GM23338 (cell line): Measurements from ENCODE around the gene ANKS1B. TPM values are rescaled to one million over a fixed set of nuclear protein-coding genes. Genes with fewer than 3 reads are reported as not detected.
"Not testable (repeated sequence)": the region's sequence is repeated elsewhere in the genome, so short reads cannot be mapped to it uniquely, and the experiment has no call there.

ENCODE experiments used
- ATAC-seq: fragments of 200-7000 bp; cut with Tn5 transposase; 3 replicates; pipeline ENCODE4 v1.9.1; 2020
- DNase-seq: peaks from one replicate; pipeline ENCODE4 v3.0.0-alpha.2; 2015; ENCODE audit warnings: low spot score
- H2AFZ ChIP-seq: fragments of 200-600 bp; sonication (generic); 2 replicates; pipeline ENCODE4 v1.8.0; 2016; ENCODE audit warnings: antibody characterized with exemption, mild to moderate bottlenecking, moderate library complexity
- H3F3A ChIP-seq: fragments of 200-600 bp; sonication (generic); replicated peaks from 2 replicates; pipeline ENCODE4 v1.8.0; 2017; ENCODE audit warnings: antibody characterized with exemption, mixed run types, low read depth
- H3K27ac ChIP-seq: fragments of 200-600 bp; sonication (generic); 2 replicates; pipeline ENCODE4 v1.6.1; 2016; ENCODE audit warnings: low read depth
- H3K27me3 ChIP-seq: fragments of 200-600 bp; sonication (generic); 2 replicates; pipeline ENCODE4 v1.8.0; 2016; ENCODE audit warnings: mild to moderate bottlenecking, mixed run types, moderate library complexity; ENCODE audit not compliant: insufficient read depth
- H3K36me3 ChIP-seq: fragments of 200-600 bp; sonication (generic); 2 replicates; pipeline ENCODE4 v1.8.0; 2016; ENCODE audit warnings: mild to moderate bottlenecking; ENCODE audit not compliant: insufficient read depth
- H3K4me1 ChIP-seq: fragments of 200-600 bp; sonication (generic); 2 replicates; pipeline ENCODE4 v1.8.0; 2016; ENCODE audit warnings: mild to moderate bottlenecking, moderate library complexity; ENCODE audit not compliant: insufficient read depth
- H3K4me2 ChIP-seq: fragments of 200-600 bp; sonication (generic); 2 replicates; pipeline ENCODE4 v1.7.1; 2017; ENCODE audit warnings: mixed run types
- H3K4me3 ChIP-seq: fragments of 200-600 bp; sonication (generic); 2 replicates; pipeline ENCODE4 v1.6.1; 2016; ENCODE audit warnings: mixed run types
- H3K79me2 ChIP-seq: fragments of 200-600 bp; sonication (generic); replicated peaks from 2 replicates; pipeline ENCODE4 v1.8.0; 2017; ENCODE audit warnings: mild to moderate bottlenecking; ENCODE audit not compliant: insufficient read depth
- H3K9me2 ChIP-seq: fragments of 200-600 bp; sonication (generic); 2 replicates; pipeline ENCODE4 v1.8.0; 2017; ENCODE audit not compliant: insufficient read depth
- H4K20me1 ChIP-seq: fragments of 200-600 bp; sonication (generic); replicated peaks from 2 replicates; pipeline ENCODE4 v1.8.0; 2017; ENCODE audit warnings: mild to moderate bottlenecking; ENCODE audit not compliant: insufficient read depth
- H3K27ac Mint-ChIP-seq: 2 replicates; pipeline ENCODE4 v1.8.0; 2020; ENCODE audit warnings: inconsistent platforms, mild to moderate bottlenecking, moderate library complexity, mixed read lengths
- H3K27me3 Mint-ChIP-seq: 3 replicates; pipeline ENCODE4 v1.8.0; 2022; ENCODE audit warnings: low read depth, mild to moderate bottlenecking, moderate library complexity, mixed read lengths, inconsistent platforms; ENCODE audit not compliant: insufficient read depth, poor library complexity
- H3K36me3 Mint-ChIP-seq: 3 replicates; pipeline ENCODE4 v1.8.0; 2021; ENCODE audit warnings: low read depth, mild to moderate bottlenecking, inconsistent platforms, moderate library complexity, mixed read lengths
- H3K4me1 Mint-ChIP-seq: 3 replicates; pipeline ENCODE4 v1.8.0; 2020; ENCODE audit warnings: mild to moderate bottlenecking, inconsistent platforms, mixed read lengths
- H3K4me3 Mint-ChIP-seq: 3 replicates; pipeline ENCODE4 v1.8.0; 2021; ENCODE audit warnings: moderate library complexity, mild to moderate bottlenecking, inconsistent platforms, mixed read lengths
- H3K9me3 Mint-ChIP-seq: 3 replicates; pipeline ENCODE4 v1.8.0; 2020; ENCODE audit warnings: moderate library complexity, mild to moderate bottlenecking, inconsistent platforms, mixed read lengths
- CTCF ChIP-seq, 2 experiments: fragments of 200-600 bp in 1 of 2; sonication (generic) in 1 of 2; conservative IDR thresholded peaks; 2 replicates each; pipeline versions ENCODE4 v1.5.1 to v1.6.1; 2016 to 2017; ENCODE audit warnings: antibody characterized with exemption in 2 of 2, low read depth in 2 of 2, mild to moderate bottlenecking in 2 of 2, moderate library complexity in 1 of 2
- ETS1 ChIP-seq: IDR thresholded peaks from 2 replicates; pipeline ENCODE4 v1.6.1; 2016; ENCODE audit warnings: antibody characterized with exemption
- EZH2phosphoT487 ChIP-seq: fragments of 200-600 bp; sonication (generic); IDR thresholded peaks from one replicate; pipeline ENCODE4 v1.8.1; 2018; ENCODE audit warnings: antibody characterized with exemption; ENCODE audit not compliant: unreplicated experiment
- JUNB ChIP-seq: IDR thresholded peaks from one replicate; pipeline ENCODE4 v1.6.1; 2016; ENCODE audit warnings: antibody characterized with exemption; ENCODE audit not compliant: unreplicated experiment
- POLR2AphosphoS5 ChIP-seq: IDR thresholded peaks from 2 replicates; pipeline ENCODE4 v1.6.1; 2016; ENCODE audit warnings: antibody characterized with exemption, low read depth
- ZNF114 ChIP-seq: fragments of 250-450 bp; sonication (Bioruptor Pico); IDR thresholded peaks from 2 replicates; pipeline ENCODE4 v1.5.0; 2020; ENCODE audit warnings: mild to moderate bottlenecking, moderate library complexity
- ZNF462 ChIP-seq: fragments of 250-450 bp; sonication (Bioruptor Pico); IDR thresholded peaks from 2 replicates; pipeline ENCODE4 v1.5.0; 2020; ENCODE audit warnings: mild to moderate bottlenecking, moderate library complexity
- polyA plus RNA-seq: library from polyadenylated mRNA; unstranded; fragments of >200 nt; fragmentation: Nextera tagmentation; extraction: Ambion mirVana; gene quantifications from 2 replicates; pipeline ENCODE4 v1.2.1, GENCODE V29; 2016
- total RNA-seq: library from RNA; depleted of rRNA; stranded (reverse); fragments of >200 nt; shearing (Covaris generic); gene quantifications from 2 replicates; pipeline ENCODE4 v1.2.3, GENCODE V29; 2014

ANKS1B gene
- total and polyA plus RNA-seq, 2 experiments from 2014 or later: 4.3 to 5.8 TPM

- no peak for DNase-seq
- Mint-ChIP-seq H3K27ac (no peak overlapping the region), H3K27me3 (peaks cover 1% of the 10 kb centered on the region), H3K4me1 (0 out of 3 replicates have a peak, but pooled peaks cover 2% of the 10 kb centered on the region), H3K4me3 (no peak overlapping the region), H3K36me3 (no peaks in the 10 kb centered on the region), H3K9me3 (no peaks in the 10 kb centered on the region)
- no peaks in the 10 kb centered on the region for H3K79me2 ChIP-seq
- H3K4me1 ChIP-seq: no peaks in the 10 kb centered on the region
- no peak overlapping the region for H2AFZ ChIP-seq
- no peaks in the 10 kb centered on the region for H3K9me2 ChIP-seq
- H4K20me1 ChIP-seq: no peaks in the 10 kb centered on the region
- no peak overlapping the region for H3K4me2 ChIP-seq
- ATAC-seq: no peak
- no peaks in the 10 kb centered on the region for H3F3A ChIP-seq
- no peak overlapping the region for H3K4me3 ChIP-seq
- no peaks in the 10 kb centered on the region for H3K27me3 ChIP-seq
- no peak for TF ChIP-seq POLR2AphosphoS5
- TF ChIP-seq CTCF (conservative IDR thresholded peaks at IDR 0.05; ENCODE audit: low read depth in 2 of 2): no peak
- no peak for TF ChIP-seq ETS1
- TF ChIP-seq EZH2phosphoT487: no peak
- TF ChIP-seq ZNF462 (CRISPR knock-in tag): no peak
- no peak for TF ChIP-seq JUNB
- TF ChIP-seq ZNF114 (CRISPR knock-in tag): no peak
- no peaks in the 10 kb centered on the region for H3K36me3 ChIP-seq
- no peak overlapping the region for H3K27ac ChIP-seq
These were observed 1227.3 kb downstream of the ANKS1B start for GRCh38 chr12:98757455-98757854.

GRCh38 chr12:98755855-98756254 is 1228.9 kb downstream of the ANKS1B start:
- H2AFZ ChIP-seq, ATAC-seq, H3K4me1 Mint-ChIP-seq, H3K4me2 ChIP-seq, H3K27ac Mint-ChIP-seq, H3K27me3 ChIP-seq, H3K36me3 ChIP-seq, H3F3A ChIP-seq, H3K9me3 Mint-ChIP-seq, H3K4me3 ChIP-seq, H3K27ac ChIP-seq, H3K27me3 Mint-ChIP-seq, H3K4me1 ChIP-seq, H3K4me3 Mint-ChIP-seq, H3K36me3 Mint-ChIP-seq, H4K20me1 ChIP-seq, H3K79me2 ChIP-seq, H3K9me2 ChIP-seq: not testable (repeated sequence)
- DNase-seq: peak; percentile 19
